GM13977 (cell line): ENCODE data around the gene MRPL54.

ENCODE experiments used
- DNase-seq: peaks from one replicate; pipeline ENCODE4 v3.0.0; 2012; ENCODE audit warnings: low spot score
- in situ Hi-C: fragments of 300-500 bp; cut with MboI; formaldehyde crosslinking; loops from one replicate; pipeline ENCODE4 v1.12.0; 2022; ENCODE audit warnings: low sequenced_read_pairs, low pct_unique_long_range_greater_than_20kb, mixed read lengths, inconsistent platforms; ENCODE audit not compliant: unreplicated experiment
- TF ChIP-seq, protein P1 (sequence below): IDR thresholded peaks from 2 replicates; pipeline ENCODE4 v1.5.1; 2012; ENCODE audit warnings: mild to moderate bottlenecking, control low read depth; ENCODE audit not compliant: insufficient read depth; ENCODE audit errors: extremely low read depth, missing control alignments

Gene MRPL54

DNA sequence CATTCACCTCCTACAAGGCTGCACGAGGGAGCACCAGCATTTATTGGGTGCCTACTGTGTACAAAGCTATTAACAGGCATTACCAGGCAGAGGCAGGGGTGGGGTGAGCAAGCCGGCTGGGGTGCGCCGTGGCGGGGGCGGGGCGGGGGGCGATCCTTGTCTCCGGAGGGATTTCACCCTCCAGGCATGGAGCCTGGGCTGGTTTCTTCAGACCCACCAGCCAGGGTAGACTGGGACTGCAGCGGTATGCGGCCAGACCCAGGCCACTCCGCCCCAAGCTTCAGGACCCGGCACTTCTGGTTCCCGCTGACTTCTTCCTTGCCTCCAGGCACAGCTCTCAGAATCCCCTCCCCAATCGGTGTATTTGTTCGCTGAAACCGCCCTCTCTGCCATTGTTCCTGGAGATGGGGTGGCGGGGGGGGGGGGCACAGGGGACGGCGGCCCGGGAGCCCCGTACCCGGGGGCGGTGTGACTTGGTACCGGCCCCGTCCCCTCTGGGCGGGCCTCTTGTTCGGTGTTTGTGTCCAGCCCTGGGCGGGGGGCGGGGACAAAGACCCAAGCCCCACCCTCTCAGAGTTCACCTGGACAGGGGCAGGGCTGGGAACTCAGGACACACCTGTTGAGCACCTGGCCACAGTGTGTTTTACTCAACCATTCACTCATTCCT is 39.9 kb upstream of the MRPL54 start:
- DNase-seq: no peak

DNA sequence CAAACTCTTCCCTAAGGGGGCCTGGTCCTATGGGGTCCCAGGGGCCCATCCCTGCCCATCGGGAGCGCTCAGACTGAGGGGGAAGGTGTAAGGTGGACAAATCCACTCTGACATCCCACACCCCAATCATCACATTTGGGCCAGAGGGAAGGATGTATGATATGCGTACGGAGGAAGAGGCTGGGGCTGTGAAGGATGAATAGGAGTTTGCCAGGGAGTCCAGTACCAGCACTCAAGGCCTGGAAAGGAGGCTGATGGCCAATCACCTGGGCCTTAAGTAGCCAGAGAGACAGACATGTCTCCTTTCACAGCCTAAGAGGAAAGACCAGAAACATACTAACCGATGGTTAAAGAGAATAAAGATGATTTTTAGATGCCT is 39.4 kb upstream of the MRPL54 start:
- in situ Hi-C loops: no loop called here
- TF ChIP-seq, protein P1, sequence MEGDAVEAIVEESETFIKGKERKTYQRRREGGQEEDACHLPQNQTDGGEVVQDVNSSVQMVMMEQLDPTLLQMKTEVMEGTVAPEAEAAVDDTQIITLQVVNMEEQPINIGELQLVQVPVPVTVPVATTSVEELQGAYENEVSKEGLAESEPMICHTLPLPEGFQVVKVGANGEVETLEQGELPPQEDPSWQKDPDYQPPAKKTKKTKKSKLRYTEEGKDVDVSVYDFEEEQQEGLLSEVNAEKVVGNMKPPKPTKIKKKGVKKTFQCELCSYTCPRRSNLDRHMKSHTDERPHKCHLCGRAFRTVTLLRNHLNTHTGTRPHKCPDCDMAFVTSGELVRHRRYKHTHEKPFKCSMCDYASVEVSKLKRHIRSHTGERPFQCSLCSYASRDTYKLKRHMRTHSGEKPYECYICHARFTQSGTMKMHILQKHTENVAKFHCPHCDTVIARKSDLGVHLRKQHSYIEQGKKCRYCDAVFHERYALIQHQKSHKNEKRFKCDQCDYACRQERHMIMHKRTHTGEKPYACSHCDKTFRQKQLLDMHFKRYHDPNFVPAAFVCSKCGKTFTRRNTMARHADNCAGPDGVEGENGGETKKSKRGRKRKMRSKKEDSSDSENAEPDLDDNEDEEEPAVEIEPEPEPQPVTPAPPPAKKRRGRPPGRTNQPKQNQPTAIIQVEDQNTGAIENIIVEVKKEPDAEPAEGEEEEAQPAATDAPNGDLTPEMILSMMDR: no peak
- DNase-seq: no peak

More for the DNA sequence above, 39.9 kb upstream of the MRPL54 start:
- TF ChIP-seq, protein P1: no peak
- in situ Hi-C loops: no loop called here

DNA sequence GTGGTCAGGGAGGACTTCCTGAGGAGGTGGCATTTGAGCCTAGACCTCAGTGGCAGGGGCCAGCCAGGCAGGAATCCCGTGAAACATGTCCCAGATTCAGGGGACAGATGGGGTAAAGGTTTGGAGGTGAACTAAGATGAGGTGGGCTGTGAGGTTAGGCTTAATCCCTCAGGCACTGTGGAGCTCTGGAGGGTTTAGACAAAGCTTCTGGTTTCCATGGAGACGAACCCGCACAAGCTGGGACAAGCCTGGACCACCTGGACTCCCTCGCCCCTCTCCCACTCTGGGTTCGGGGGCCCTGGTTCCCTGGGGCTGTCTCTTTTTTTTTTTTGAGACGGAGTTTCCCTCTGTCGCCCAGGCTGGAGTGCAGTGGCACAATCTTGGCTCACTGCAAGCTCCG is 38.6 kb upstream of the MRPL54 start:
- DNase-seq: no peak
- in situ Hi-C loops: no loop called here
- TF ChIP-seq, protein P1: no peak

DNA sequence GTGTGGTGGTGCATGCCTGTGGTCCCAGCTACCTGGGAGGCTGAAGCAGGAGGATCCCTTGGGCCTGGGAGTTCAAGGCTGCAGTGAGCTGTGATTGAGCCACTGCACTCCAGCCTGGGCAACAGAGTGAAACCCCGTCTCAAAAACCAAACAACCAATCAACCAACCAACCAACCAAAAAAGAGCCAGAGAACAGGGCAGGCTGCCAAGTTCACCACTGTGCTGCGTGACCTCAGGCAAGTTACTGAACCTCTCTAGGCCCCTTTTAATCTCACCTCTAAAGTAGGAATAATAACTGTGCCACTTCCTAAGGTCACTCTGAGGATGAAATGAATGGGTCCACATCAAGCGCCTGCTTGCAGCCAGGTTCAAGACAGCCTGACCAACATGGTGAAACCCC is 37.4 kb upstream of the MRPL54 start:
- DNase-seq: no peak
- TF ChIP-seq, protein P1: no peak
- in situ Hi-C loops: no loop called here

DNA sequence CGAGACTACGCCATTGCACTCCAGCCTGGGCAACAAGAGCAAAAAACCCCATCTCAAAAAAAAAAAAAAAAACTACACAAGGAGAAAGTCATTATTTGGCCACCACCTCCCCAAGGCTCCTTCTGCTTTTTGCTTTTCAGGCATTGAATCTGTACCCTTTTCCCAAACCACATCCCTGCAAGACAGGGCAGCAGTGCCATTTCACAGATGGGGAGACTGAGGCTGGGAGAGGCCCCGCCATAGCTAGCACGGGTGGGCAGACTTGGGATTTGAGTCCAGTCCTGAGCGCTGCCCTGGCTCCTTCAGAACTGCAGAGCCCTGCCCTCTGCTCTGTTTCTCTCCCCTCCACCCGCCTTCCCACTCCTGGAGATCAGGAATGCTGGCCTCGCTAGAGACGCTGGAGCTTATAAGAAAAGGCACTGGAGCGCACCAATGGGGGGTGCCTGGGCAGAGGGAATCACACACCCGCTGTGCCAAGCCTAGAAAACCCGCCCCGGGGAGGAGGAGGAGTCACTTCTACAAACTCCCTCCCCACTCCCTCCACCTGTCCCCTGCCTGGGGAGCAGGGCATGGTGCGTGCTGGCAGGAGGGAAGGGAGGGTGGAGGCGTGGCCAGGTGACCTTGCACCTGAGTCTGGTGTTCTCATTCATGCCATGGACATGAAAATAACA is 36.7 kb upstream of the MRPL54 start:
- no peak for DNase-seq
- TF ChIP-seq, protein P1: no peak
- in situ Hi-C loops: no loop called here

DNA sequence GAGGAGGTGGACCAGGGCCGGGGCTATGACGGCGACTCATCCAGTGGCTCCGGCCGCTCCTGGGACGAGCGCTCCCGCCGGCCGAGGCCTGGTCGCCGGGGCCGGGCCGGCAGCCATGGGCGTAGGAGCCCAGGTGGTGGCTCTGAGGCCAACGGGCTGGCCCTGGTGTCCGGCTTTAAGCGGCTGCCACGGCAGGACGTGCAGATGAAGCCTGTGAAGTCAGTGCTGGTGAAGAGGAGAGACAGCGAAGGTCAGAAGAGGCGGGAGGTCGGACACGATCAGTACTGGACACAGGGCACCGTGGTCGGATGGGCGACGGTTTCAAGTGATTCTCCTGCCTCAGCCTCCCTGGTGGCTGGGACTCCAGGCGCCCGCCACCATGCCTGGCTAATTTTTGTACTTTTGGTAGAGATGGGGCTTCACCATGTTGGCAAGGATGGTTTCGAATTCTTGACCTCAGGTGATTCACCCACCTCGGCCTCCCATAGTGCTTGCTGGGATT is 32.0 kb upstream of the MRPL54 start:
- TF ChIP-seq, protein P1: no peak
- in situ Hi-C loops: no loop called here
- no peak for DNase-seq
